ENCODE data around the gene SPON1. TPM values are rescaled to one million over a fixed set of nuclear protein-coding genes. Genes with fewer than 3 reads are reported as not detected.
A peak's percentile ranks its signal among the peaks of the same experiment; 100 is the strongest.
"Not testable (repeated sequence)": the region's sequence is repeated elsewhere in the genome, so short reads cannot be mapped to it uniquely, and the experiment has no call there.

SPON1 gene
- total RNA-seq, result not detected in 2 replicates

- DNase-seq (ENCODE audit: low read depth, low spot score), result no peak
Observed at GRCh38 chr11:13962562-13963168, at the start of gene SPON1. Gene SPON1 (plus strand): TSS chr11:13962723. CDS start chr11:13962905, 182 bp downstream.

- no peak for DNase-seq (ENCODE audit: low read depth, low spot score)
Observed at GRCh38 chr11:13917264-13917663, 45.3 kb upstream of the SPON1 start.

DNA sequence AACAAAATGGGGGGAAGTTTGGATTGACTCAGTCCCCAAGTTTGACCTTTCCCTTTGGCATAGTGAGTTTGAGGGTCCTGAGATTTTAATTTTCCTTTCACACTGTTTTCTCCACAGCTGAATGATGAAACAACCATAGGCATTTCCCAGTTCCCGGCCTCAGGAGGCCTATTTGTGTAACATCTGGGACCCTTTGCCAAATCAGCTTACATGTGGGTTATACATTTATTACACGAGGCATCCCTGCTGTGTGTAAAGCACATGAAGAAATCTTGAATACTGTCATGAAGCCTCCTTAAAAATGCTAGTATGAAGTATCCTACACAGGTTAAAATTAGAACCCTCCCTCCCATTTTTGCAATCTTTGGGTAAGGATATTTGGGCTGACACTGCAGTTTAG lies 44.6 kb upstream of the SPON1 start:
- no peak for DNase-seq (ENCODE audit: low read depth, low spot score)

DNA sequence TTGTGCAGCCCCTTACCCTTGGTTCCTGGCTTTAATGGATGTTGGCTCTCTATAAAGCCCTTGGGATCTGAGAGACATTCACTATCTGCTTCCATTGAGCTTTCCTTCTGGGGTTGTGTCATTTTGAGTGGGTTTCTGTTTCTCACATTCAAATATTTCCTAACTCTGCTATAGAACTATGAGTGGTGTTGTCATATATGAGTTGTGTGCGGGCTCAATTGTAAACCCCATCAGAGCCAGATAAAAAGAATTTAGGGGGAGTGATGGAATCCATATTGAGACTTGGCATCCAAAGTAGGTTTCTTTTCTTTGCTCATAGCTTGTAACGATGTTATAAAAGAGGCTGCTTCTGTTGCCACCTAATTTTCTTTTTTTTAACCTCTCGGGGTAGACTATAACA lies 41.8 kb upstream of the SPON1 start:
- no peak for DNase-seq (ENCODE audit: low read depth, low spot score)

GRCh38 chr11:13921545-13921944 lies 41.0 kb upstream of the SPON1 start:
- DNase-seq (ENCODE audit: low read depth, low spot score), result no peak

DNA sequence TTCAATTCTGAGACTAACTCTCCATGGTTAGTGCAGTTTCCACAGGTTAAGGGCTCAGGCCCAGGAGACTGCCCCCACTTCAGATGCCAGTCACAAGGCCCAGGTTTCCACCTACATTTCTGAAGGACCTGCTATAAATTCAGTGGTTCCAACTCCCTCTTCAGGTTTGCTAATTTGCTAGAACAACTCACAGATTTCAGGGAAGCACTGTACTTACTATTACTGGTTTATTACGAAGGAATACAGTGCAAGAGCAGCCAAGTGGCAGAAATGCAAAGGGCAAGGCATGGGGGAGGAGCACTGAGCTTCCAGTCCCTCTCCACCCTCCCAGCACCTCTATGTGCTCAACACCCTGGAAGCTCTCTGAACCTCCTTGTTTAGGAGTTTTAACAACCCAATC lies 39.3 kb upstream of the SPON1 start:
- DNase-seq (ENCODE audit: low read depth, low spot score), result no peak

- peak; percentile 7 for DNase-seq (ENCODE audit: low read depth, low spot score)
Observed at GRCh38 chr11:13923716-13924650, 38.5 kb upstream of the SPON1 start.

DNA sequence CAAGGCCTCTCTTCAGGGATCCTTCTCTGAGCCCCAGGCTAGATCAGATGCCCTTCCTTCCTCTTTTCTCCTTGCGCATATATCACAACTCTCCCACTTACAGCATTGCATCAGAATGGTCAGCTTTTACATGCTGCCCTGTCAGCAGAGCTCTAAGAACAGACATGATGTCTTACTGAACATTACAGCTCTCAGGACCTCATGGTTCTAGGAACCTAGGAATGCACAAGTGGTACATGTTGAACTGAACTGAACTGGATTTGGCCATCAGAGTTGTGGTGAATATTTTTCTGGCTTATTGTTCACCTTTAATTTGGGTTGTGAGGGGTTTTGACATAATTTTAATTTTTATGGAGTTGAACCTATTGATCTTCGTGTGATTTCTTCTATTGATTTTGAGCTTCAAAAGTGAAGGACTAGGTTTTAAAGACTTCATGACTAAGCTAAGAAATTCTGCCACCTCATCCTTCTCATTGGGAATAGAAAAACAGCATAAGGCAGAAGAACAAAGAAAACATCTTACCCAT lies 37.7 kb upstream of the SPON1 start:
- DNase-seq (ENCODE audit: low read depth, low spot score), result no peak

DNA sequence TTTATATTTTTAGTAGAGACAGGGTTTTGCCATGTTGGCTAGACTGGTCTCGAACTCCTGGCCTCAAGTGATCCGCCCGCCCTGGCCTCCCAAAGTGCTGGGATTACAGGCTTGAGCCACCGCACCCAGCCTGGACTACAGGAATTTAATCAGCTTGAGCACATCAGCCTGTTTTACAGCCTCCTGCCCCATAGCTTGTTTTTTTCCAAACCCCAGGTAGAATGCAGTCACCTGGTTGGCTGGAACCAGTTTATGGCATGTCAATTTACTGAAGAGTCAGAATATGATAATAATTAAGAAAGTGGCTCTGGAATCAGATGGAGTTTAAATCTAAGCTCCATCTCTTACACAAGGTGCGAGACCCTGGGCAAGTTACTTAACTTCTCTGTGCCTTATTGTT lies 36.2 kb upstream of the SPON1 start:
- not testable (repeated sequence) for DNase-seq (ENCODE audit: low read depth, low spot score)

- DNase-seq (ENCODE audit: low read depth, low spot score), result no peak
Observed at GRCh38 chr11:13926981-13927380, 35.5 kb upstream of the SPON1 start.

- DNase-seq (ENCODE audit: low read depth, low spot score), result no peak
Observed at GRCh38 chr11:13927481-13927880, 35.0 kb upstream of the SPON1 start.

GRCh38 chr11:13928566-13929251 lies 33.8 kb upstream of the SPON1 start:
- peak; percentile 69 for DNase-seq (ENCODE audit: low read depth, low spot score)

- no peak for DNase-seq (ENCODE audit: low read depth, low spot score)
Observed at GRCh38 chr11:13929395-13929891, 33.1 kb upstream of the SPON1 start.

GRCh38 chr11:13931356-13931755 lies 31.2 kb upstream of the SPON1 start:
- no peak for DNase-seq (ENCODE audit: low read depth, low spot score)

DNA sequence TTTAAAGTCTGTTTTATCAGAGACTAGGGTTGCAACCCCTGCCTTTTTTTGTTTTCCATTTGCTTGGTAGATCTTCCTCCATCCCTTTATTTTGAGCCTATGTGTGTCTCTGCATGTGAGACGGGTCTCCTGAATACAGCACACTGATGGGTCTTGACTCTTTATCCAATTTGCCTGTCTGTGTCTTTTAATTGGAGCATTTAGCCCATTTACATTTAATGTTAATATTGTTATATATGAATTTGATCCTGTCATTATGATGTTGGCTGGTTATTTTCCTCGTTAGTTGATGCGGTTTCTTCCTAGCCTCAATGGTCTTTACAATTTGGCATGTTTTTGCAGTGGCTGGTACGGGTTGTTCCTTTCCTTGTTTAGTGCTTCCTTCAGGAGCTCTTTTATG lies 25.4 kb upstream of the SPON1 start:
- DNase-seq (ENCODE audit: low read depth, low spot score), result not testable (repeated sequence)

DNA sequence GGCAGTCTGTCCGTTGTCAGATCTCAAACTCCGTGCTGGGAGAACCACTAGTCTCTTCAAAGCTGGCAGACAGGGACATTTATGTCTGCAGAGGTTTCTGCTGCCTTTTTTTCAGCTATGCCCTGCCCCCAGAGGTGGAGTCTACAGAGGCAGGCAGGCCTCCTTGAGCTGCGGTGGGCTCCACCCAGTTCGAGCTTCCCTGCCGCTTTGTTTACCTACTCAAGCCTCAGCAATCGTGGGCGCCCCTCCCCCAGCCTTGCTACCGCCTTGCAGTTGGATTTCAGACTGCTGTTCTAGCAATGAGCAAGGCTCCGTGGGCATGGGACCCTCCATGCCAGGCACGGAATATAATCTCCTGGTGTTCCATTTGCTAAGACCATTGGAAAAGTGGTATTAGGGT lies 23.7 kb upstream of the SPON1 start:
- DNase-seq (ENCODE audit: low read depth, low spot score), result not testable (repeated sequence)

- no peak for DNase-seq (ENCODE audit: low read depth, low spot score)
Observed at GRCh38 chr11:13939961-13940906, 22.3 kb upstream of the SPON1 start.

DNA sequence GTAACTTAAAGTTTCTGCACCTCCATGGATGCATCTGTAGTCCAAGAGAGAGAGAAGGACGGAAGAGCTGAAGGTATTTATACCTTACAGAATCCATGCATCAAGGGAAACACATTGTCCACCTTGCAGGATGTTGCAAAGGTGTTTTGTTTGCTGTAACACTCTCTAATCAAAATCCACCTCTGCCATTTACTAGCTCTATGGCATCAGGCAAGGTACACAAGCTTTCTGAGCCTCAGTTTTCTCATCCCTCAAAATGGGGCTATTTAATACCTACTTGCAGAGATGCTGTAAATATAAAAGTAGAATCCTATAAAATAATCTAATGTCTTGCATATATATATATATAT lies 21.6 kb upstream of the SPON1 start:
- DNase-seq (ENCODE audit: low read depth, low spot score), result no peak

DNA sequence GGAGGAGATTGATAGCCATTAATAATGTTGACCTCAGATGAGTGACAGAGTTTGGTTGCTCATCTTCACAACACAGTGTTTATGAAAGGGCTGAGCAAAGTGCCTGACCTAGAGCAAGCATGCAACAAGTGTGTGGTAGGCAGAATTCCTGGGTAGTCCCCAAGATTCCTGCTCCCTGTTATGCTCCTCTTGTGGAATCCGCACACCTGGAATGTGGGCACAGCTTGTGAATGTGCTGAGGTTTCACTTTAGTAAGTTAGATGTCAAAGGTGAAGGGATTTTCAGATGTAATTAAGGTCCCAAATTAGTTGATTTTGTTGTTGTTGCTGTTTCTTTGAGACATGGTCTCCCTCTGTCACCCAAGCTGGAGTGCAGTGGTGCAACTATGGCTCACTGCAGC lies 20.7 kb upstream of the SPON1 start:
- no peak for DNase-seq (ENCODE audit: low read depth, low spot score)

GRCh38 chr11:13942378-13942777 lies 20.1 kb upstream of the SPON1 start:
- no peak for DNase-seq (ENCODE audit: low read depth, low spot score)

GRCh38 chr11:13942971-13943381 lies 19.5 kb upstream of the SPON1 start:
- no peak for DNase-seq (ENCODE audit: low read depth, low spot score)

All from pulmonary artery endothelial cell (primary cell).